Right lobe of liver (tissue), 4 donors: Measurements from ENCODE around the gene REST.

ENCODE experiments used
- CTCF ChIP-seq, 4 donors: fragments of 200-600 bp in 3 of 4; fragments of 450-650 bp in 1 of 4; IDR thresholded peaks; one replicate each; pipeline versions ENCODE4 v1.5.1 to v1.8.0; 2016 to 2022; ENCODE audit warnings: antibody characterized with exemption in 4 of 4, mild to moderate bottlenecking in 2 of 4
- POLR2A ChIP-seq: fragments of 450-650 bp; IDR thresholded peaks from one replicate; pipeline ENCODE4 v1.6.1; 2017; ENCODE audit warnings: antibody characterized with exemption, mild to moderate bottlenecking
- donor health status: DM: no; HTN: no; CAD: no.
- donor health status: DM: no; HTN: no; CAD: no.
- donor health status: DM: no; HTN: yes; CAD: no.

- TF ChIP-seq CTCF (IDR thresholded peaks at IDR 0.05) (no peak), POLR2A (no peak)
Measured at GRCh38 chr4:56986192-56986591, 78.5 kb downstream of the REST start.
